ENCODE data around the gene MASP1.

Gene MASP1

GRCh38 chr3:187293516-187294430 is 2.2 kb upstream of the MASP1 start:
- DNase-seq: no peak

GRCh38 chr3:187292631-187293515 is 1.3 kb upstream of the MASP1 start:
- peak; percentile 36 for DNase-seq

GRCh38 chr3:187292181-187292580 is 644 bp upstream of the MASP1 start:
- DNase-seq: no peak

- DNase-seq: peak; percentile 42
Observed at GRCh38 chr3:187291001-187291511, 481 bp downstream of the MASP1 start.

GRCh38 chr3:187290503-187290902 is 1.0 kb downstream of the MASP1 start:
- DNase-seq: no peak

GRCh38 chr3:187288855-187289605 is 2.5 kb downstream of the MASP1 start:
- no peak for DNase-seq

GRCh38 chr3:187288131-187288854 is 3.2 kb downstream of the MASP1 start:
- no peak for DNase-seq

- DNase-seq: no peak
Observed at GRCh38 chr3:187287256-187287655, 4.3 kb downstream of the MASP1 start.

- no peak for DNase-seq
Observed at GRCh38 chr3:187286467-187287059, 5.0 kb downstream of the MASP1 start.

- DNase-seq: peak; percentile 74
Observed at GRCh38 chr3:187281191-187281714, 10.3 kb downstream of the MASP1 start.

GRCh38 chr3:187280644-187281043 is 10.9 kb downstream of the MASP1 start:
- DNase-seq: no peak

GRCh38 chr3:187277129-187277462 is 14.4 kb downstream of the MASP1 start:
- DNase-seq: no peak

- no peak for DNase-seq
Observed at GRCh38 chr3:187276397-187277128, 15.0 kb downstream of the MASP1 start.

GRCh38 chr3:187274977-187275338 is 16.6 kb downstream of the MASP1 start:
- DNase-seq: no peak

- no peak for DNase-seq
Observed at GRCh38 chr3:187274315-187274976, 17.1 kb downstream of the MASP1 start.

GRCh38 chr3:187271582-187271981 is 20.0 kb downstream of the MASP1 start:
- DNase-seq: no peak

- DNase-seq: no peak
Observed at GRCh38 chr3:187269486-187269885, 22.1 kb downstream of the MASP1 start.

GRCh38 chr3:187267306-187267705 is 24.2 kb downstream of the MASP1 start:
- DNase-seq: no peak

GRCh38 chr3:187266691-187267090 is 24.8 kb downstream of the MASP1 start:
- DNase-seq: no peak

- DNase-seq: peak; percentile 51
Observed at GRCh38 chr3:187265461-187265955, 26.0 kb downstream of the MASP1 start.

Data from fibroblast of skin of back (primary cell).